Uterus (tissue), 2 donors: ENCODE data around the gene KRT6B.

Experiments used
- POLR2A ChIP-seq, 2 donors: fragments of 450-650 bp; IDR thresholded peaks; one replicate each; pipeline ENCODE4 v1.6.1; 2016; ENCODE audit warnings: antibody characterized with exemption in 2 of 2, mild to moderate bottlenecking in 1 of 2, moderate library complexity in 1 of 2
- TF ChIP-seq, protein P1 (sequence below), 4 experiments: fragments of 200-600 bp in 2 of 4; fragments of 450-650 bp in 2 of 4; sonication (generic) in 2 of 4; IDR thresholded peaks; one replicate each; pipeline ENCODE4 v1.5.1; 2016 to 2019; ENCODE audit warnings: antibody characterized with exemption in 4 of 4, mild to moderate bottlenecking in 2 of 4, moderate library complexity in 1 of 4

DNA sequence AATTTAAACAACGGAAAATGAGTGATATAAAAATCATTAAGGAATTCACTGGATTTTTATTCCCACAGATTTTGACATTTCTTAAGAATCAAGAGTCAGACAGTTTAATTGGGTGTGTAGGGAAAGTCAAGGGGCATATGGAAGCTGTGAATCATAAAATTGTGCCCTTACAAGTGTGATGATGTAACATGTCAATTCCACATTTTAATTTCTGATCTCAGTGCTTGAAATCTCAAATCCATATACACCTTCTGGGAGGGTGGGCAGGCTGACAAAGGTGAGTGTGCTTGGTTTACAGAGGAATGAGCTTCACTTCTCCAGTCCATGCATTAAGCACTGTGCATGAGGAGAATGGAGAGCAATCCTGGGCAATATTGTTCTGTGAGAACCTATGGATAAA, 42.2 kb upstream of the KRT6B start:
- TF ChIP-seq POLR2A (IDR thresholded peaks at IDR 0.05): no peak
- TF ChIP-seq, protein P1, sequence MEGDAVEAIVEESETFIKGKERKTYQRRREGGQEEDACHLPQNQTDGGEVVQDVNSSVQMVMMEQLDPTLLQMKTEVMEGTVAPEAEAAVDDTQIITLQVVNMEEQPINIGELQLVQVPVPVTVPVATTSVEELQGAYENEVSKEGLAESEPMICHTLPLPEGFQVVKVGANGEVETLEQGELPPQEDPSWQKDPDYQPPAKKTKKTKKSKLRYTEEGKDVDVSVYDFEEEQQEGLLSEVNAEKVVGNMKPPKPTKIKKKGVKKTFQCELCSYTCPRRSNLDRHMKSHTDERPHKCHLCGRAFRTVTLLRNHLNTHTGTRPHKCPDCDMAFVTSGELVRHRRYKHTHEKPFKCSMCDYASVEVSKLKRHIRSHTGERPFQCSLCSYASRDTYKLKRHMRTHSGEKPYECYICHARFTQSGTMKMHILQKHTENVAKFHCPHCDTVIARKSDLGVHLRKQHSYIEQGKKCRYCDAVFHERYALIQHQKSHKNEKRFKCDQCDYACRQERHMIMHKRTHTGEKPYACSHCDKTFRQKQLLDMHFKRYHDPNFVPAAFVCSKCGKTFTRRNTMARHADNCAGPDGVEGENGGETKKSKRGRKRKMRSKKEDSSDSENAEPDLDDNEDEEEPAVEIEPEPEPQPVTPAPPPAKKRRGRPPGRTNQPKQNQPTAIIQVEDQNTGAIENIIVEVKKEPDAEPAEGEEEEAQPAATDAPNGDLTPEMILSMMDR (IDR thresholded peaks at IDR 0.05): no peak
